ENCODE results near the gene GBA2.
A peak's percentile ranks its signal among the peaks of the same experiment; 100 is the strongest.

The GBA2 gene

DNA sequence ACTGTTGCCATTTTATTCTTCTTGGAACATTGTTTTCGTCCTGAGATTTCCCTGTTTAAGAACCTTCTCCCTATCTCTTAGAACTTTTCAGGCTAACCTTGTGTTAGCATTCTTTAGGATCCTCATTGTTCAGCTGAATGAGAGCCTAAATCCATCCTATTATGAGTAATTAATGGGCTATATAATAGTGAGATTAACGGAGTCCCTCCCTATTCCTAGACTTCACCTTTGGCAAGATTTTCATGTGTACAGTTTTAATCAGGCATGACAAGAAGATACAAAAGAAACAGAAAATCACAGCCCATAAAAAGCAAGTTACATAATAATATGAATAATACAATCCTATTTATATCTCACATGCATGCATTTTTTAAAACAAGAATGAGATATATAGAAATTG, 14.2 kb upstream of the GBA2 start:
- DNase-seq (ENCODE audit: low spot score) = no peak
- no peak overlapping the region for H3K27ac ChIP-seq
- CTCF ChIA-PET = interaction anchor here (0.6 kb wide), 1 partner anchor 10 kb away, joined by 3 read pairs; no protein-coding TSS in a partner anchor
- POLR2A ChIA-PET (ENCODE audit: low non-redundant PET) = no interaction called here
- no peak for TF ChIP-seq CTCF (conservative IDR thresholded peaks at IDR 0.05; ENCODE audit: low read depth)

GRCh38 chr9:35760651-35761050, 11.6 kb upstream of the GBA2 start:
- no peak for TF ChIP-seq CTCF (conservative IDR thresholded peaks at IDR 0.05; ENCODE audit: low read depth)
- H3K27ac ChIP-seq = no peak overlapping the region
- no peak for DNase-seq (ENCODE audit: low spot score)
- CTCF ChIA-PET = interaction anchor here (0.9 kb wide), 1 partner anchor 22 kb away, joined by 3 read pairs; no protein-coding TSS in a partner anchor
- POLR2A ChIA-PET (ENCODE audit: low non-redundant PET) = interaction anchor here (0.6 kb wide), 1 partner anchor 11 kb away, joined by 3 read pairs; no protein-coding TSS in a partner anchor

DNA sequence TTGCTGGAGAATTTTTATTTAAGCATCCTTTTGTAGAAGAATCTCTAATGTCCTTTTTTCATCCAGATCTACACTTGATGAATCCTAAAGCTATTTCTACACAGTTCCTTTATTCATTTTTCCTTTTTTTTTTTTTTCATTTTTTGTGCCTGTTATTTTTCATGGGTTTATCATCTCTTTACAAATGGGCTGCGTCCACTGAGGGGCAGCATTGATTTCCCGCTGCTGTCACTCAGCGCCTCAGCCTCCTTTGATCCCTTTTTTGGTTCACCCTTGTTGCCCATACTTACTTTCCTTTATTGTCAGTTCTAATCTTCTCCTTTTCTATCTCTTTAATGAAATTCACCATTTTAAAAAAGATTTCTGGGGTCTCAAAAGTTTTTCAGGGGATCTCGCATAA, 10.8 kb upstream of the GBA2 start:
- CTCF ChIA-PET = interaction anchor here (0.7 kb wide), 1 partner anchor 68 kb away, joined by 4 read pairs; no protein-coding TSS in a partner anchor
- no peak for DNase-seq (ENCODE audit: low spot score)
- no peak for TF ChIP-seq CTCF (conservative IDR thresholded peaks at IDR 0.05; ENCODE audit: low read depth)
- H3K27ac ChIP-seq = no peak overlapping the region
- POLR2A ChIA-PET (ENCODE audit: low non-redundant PET) = interaction anchor here (0.7 kb wide), 1 partner anchor 10 kb away, joined by 7 read pairs; the partner anchor contains the start of gene RGP1

DNA sequence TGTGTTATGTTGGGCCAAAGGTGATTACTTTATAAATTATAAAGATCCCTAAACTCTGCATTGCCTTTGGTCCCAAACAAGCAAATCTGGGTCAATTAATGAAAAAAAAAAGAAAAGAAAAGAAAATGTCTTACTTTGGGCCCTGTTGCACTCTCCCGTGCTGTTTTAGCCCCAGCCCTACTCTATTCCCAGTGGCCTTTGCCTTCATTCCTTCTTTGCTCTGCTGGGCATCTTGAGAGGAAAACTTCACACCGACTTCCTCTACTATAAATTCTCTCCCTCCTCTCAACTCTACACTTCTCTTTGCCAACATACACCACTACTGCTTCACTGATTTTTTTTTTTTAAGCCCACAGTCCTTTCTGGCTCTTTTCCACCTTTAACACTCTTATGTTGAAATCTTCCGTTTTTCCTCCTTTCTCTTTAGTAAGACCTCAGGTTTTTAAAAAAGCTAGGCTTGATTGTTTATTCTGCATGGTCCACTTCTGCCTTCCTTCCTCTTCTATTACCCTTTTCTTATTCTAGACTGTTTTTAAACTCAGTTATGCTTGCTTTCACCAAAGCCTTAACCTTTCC, 9.5 kb upstream of the GBA2 start:
- no peak overlapping the region for H3K27ac ChIP-seq
- no peak for TF ChIP-seq CTCF (conservative IDR thresholded peaks at IDR 0.05; ENCODE audit: low read depth)
- ChIA-PET CTCF (interaction anchor here (0.6 kb wide), 2 partner anchors 130 to 430 kb away, joined by 3 to 4 read pairs; no protein-coding TSS in a partner anchor), POLR2A (ENCODE audit: low non-redundant PET) (no interaction called here)
- DNase-seq (ENCODE audit: low spot score) = no peak

DNA sequence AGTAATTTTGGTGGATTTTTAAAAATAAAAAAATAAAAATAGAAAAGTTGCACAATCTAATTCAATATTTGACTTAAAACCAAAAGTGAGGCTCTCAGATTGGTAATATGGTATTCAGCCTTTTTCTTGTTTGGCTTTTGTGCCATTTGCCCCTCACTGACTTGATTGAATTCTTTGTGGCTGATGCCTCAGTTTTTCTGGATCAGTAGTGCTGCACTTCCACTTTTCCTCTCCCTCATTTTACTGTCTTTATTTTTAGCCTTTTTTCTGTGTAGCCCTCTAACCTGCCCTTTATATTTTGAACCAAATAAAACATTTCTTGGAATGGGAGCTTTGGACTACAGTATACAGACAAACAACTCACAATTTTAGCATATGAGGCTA, 8.9 kb upstream of the GBA2 start:
- DNase-seq (ENCODE audit: low spot score) = no peak
- POLR2A ChIA-PET (ENCODE audit: low non-redundant PET) = no interaction called here
- H3K27ac ChIP-seq = no peak overlapping the region
- CTCF ChIA-PET = interaction anchor here (0.6 kb wide), 2 partner anchors 131 to 431 kb away, joined by 3 to 4 read pairs; no protein-coding TSS in a partner anchor
- TF ChIP-seq CTCF (conservative IDR thresholded peaks at IDR 0.05; ENCODE audit: low read depth) = no peak

DNA sequence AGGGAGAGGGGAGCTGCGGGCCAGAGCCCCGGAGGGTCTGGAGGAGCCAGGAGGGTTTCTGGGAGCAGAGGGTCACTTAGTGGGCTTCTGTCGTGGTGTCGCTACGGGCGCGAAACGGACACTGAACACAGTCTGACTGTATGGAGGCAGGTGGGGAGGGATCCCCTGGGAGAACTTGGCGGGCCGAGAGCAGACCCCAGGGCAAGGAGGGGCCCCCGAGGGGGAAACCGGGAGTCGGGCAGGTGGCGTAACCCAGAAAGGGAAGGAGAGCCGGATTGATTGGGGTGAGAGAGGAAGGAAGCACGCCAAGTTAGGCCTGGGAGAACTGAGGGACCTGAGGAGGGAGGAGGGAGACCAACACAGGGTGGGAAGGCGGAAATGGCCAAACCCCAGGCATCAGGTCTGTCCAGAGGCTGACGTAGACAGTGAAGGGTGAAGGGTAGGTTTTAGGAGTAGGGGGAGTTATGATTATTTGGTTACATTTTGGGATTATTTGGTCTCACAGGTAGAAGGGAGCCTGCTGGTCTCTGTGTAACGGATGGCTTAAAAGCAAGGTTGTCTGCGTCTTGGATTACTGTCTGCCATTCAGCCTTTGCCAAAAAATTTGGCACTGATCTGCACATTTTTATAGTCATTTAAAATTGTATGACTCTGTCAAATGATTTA, 8.3 kb upstream of the GBA2 start:
- CTCF ChIA-PET = interaction anchor here (0.7 to 1.3 kb wide), 3 partner anchors 15 to 110 kb away, joined by 3 to 6 read pairs (median 5); no protein-coding TSS in a partner anchor
- peak; percentile 45 for DNase-seq (ENCODE audit: low spot score)
- POLR2A ChIA-PET (ENCODE audit: low non-redundant PET) = interaction anchor here (0.9 kb wide), 1 partner anchor 92 kb away, joined by 3 read pairs; the partner anchor contains the start of gene ARHGEF39
- no peak for TF ChIP-seq CTCF (conservative IDR thresholded peaks at IDR 0.05; ENCODE audit: low read depth)
- peak overlapping the region; percentile 77 for H3K27ac ChIP-seq

Data from RWPE1 (cell line).